HG02870 (cell line): ENCODE results near the gene HSPA12A.

ENCODE experiments used
- ATAC-seq: cut with Tn5 transposase; IDR thresholded peaks from one replicate; pipeline ENCODE4 v1.9.1; 2021; ENCODE audit warnings: mild to moderate bottlenecking, moderate library complexity; ENCODE audit not compliant: unreplicated experiment

The HSPA12A gene

DNA sequence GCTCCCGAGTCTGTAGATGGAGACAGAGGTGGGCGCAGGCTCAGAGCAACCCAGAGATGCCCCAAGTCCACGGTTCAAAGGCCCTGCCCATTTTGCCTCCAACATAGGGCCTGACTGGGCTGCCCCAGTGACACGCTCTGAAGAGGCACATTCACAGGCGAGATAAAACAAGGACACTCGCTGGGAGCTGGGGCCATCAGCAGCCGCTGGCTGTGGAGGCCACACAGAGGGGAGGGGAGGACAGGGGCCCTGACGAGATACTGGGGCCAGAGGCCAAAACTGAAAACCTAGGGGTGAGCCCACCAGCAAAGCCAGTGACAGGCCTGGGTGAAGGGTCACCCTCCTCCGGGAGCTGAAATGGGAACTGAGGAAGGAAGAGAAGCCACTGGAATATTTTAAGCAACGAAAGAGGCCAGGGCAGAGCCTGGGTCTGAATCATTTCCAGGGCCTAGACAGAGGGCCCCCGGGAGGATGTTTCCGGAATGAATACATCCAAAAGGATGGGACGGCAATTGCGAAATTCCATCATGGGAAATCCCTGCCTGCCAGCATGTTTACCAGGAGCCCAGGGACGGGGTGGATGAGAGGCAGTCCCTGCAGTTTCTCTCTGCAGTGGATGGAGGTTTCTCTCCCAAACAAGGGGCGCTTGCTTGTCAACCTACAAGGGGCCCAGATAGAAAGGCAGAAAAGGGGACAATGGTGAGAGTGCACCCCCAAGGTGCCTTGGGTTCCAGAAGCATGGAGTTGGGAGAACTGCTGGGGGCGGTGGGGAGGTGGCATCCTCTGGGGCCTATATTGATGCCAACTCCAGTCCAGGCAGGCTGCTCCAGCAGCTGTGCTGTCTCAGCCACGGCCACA, 29.0 kb upstream of the HSPA12A start:
- no peak for ATAC-seq

DNA sequence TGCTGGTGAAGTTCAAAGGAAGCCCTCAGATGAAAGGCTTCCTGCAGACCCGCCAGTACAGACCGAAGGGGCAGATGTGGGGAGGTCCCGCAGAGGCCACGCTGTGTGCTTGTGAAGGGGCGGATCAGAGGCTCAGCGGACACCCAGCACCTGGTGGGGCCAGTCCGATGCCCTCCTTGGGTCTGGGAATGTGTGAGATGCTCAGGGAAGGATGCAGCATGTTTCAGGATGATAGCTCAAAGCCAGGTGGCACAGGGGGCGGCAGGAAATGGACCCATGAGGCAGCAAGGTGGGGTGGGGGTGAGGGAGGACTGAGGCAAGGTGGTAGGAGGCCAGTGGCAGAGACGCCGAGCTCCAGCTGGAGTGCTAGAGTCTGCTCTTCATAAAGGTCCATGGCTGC, 27.9 kb upstream of the HSPA12A start:
- ATAC-seq = no peak

DNA sequence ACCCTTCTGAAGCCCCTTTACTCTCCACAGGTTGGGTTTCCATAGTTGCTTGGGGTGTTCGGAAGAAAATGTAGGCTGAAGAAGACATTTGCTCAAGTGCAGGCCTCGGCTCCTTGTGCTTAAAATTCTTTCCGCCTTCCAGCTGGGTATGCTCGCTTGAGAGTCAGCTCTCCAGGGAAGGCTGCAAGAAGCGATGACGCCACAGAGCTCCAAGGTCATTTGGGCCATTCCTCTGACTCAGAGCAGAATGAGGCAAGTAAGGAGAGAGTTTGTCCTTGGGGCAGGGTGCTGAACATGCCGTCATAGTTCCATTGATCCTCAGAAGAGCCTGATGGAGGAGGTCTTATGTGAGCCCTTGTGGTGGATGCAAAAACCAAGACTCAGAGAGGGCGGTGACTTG, 27.4 kb upstream of the HSPA12A start:
- no peak for ATAC-seq

DNA sequence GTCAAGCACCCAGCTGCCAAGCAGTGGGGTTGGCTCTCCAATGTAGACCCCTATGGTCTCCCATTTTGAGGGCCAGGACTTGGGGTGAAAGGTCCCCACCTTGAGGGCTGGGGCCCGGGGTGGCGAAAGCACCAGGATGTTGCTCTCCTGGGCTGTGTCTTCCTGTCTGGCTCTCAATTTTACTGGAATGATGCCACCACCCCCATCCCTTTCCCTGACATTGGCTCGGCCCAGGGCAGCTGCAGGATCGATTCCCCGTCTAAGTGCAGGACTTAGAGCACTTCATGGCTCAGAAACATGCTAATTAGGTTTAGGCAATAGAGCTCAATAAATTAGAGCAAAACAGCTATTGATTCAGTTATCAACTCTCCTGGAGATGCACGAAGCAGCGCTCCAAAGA, 27.0 kb upstream of the HSPA12A start:
- ATAC-seq = no peak

DNA sequence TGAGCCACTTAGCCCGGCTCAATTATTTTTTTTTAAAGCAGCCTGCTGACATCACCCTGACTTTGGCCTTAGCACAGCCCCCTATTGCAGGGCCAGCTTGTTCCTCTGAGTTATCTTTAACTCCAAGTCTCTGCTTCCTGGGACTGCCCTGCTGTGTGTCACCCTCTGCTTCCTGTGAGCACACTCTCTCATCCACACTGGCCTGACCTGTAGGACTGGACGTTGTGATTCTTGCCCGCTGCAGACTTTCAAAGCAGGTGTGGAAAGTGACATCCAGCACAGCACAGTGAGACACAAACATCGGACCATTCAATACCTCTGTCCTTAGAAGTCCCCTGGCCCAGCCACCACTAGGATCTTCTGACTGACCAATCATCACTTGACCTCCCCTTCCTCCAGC, 26.4 kb upstream of the HSPA12A start:
- ATAC-seq = no peak

DNA sequence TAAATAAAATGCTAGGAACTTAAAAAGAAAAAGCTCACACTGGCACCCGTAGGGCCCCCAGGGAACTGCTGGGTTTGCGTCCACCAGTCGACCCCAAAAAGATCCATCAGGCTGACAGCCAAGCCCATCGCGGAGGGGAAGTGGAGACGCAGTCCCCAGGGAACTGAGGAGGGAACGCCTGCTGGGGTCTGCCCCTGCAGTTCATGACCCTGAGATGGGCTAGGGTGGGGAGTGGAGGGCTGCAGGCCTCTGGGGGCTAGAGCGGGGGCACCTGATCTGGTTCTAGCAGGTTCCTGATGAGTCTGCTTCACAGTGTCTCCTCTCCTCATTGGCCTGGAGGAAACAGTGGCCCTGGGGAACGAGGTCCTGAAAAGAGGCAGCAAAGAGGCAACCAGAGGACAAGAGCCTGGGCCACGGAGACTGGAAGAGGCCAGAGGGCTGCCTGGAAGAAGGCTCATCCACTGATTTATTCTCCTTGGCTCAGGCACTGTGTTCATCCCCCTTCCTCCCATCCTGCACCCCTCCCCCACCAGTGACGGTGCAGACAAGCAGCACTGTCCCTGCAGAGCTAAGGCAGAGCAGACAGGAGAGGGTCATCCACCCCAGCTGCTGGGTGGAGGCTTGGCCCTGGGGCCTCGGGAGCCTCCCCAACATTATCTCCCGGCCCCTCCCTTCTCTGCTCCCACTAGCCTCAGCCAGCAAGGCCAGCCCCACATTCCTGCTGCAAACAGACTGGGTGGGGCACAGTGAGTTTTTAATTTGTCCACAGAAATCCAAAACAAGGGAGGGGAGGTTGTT, 24.7 kb upstream of the HSPA12A start:
- no peak for ATAC-seq

DNA sequence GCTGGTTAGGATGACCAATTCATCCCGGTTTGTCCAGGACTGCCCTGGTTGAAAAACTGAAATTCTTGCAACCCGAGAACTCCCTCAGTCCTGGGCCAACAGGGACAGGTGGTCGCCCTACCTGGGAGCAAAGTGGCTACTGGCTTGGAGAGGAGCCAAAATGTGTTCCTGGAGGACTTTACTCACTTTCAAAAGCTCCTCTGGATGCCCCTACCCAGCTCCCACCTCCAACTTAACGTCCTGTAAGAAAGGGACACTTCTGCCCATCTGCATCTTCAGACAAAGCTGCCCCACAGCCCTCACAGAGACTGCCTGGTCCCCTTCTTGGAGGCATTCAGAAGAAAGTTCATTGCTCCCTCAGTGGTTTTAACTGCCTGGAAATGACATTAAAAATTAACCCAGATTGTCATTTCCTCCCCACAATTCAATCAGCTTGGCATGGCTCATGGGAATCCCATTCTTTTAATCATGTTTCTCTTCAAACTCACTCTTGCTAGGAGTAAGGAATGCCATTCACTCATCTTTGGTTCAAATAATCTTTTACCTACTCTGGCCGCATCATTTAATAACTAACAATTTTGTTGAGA, 24.0 kb upstream of the HSPA12A start:
- no peak for ATAC-seq

DNA sequence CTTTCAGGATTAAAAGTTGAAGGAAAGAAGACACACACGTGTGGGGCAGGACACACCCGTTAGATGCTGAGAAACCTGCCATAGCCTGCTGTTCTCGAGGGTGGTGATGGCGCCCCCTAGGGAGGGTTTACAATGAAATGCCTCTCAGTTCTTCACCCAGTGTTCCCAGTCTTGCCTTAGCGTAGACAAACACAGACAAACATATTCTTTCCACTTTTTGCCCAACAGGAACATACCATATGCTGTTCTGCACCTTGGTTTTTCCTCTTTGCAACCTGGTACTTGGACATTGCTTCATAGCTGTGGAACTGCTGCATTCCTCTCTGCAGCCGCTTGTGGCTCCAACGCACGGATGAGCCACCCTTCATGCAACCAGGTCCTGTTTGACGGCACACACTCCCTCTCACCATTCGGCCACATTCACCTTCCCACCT, 23.3 kb upstream of the HSPA12A start:
- ATAC-seq = no peak

DNA sequence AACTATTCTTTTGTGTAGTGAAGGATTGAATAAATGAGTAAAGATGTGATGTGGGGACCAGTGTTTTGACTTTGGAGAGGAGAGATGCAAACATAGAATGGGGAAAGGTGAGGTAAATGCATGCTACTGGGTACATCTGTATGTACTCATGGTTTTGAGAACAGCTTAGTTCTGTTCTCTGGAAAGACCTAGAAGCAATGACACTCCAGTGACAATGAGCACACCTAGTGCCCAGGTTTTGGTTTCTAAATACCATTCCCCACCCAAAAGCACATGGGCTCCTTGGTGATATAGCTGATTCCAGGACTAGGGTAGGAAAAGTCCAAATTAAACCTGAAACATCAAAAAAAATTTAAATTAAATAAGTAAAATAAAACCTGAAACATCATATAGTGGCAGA, 22.6 kb upstream of the HSPA12A start:
- no peak for ATAC-seq

DNA sequence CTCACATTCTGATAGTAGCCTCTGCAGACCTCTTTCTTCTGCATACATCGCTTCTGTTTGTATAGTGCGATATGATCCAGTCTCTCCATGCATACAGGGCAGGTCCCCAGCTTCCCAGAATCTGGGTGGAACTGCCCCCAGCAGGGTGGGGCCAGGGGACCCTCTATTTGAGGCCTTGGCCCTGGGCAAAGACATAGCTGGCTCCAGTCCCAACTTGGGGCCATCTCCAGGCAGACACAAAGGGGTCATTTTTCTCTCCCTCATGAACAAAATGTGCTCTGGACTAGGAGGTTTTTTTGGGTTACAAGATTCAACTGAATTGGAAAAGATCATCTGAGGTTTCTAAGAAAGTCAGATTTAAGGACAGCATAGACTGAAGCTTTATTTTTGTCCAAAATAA, 21.1 kb upstream of the HSPA12A start:
- no peak for ATAC-seq

DNA sequence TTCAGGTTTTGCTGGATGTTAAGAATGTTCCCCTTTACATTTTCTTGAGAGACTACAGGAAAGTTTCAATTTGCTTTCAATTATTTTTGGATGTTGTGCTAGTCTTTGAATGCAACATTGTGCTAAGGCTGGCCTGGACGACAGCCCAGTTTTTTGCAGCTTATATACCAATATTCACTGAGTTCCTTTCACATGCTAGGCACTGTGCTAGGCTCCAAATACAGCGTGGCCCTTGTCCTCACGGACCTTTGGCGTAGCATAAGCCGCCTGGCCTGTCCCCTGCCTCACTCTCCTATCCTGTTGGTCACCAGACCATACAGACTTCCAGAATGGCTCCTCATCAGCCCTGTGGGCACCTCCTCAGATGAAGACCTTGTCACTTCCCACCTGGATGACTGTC, 19.5 kb upstream of the HSPA12A start:
- no peak for ATAC-seq

DNA sequence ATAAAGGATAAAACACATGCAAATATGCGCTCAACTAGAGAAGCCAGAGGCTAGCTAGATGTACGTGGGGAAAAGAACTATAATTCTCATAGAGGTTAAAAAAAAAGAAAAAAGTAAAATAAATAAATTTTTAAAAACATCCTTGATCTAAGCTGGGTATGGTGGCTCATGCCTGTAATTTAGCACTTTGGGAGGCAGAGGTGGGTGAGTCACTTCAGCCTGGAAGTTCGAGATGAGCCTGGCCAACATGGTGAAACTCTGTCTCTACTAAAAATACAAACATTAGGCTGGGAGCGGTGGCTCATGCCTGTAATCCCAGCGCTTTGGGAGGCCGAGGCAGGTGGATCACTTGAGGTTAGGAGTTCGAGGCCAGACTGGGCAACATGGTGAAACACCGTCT, 18.6 kb upstream of the HSPA12A start:
- no peak for ATAC-seq

DNA sequence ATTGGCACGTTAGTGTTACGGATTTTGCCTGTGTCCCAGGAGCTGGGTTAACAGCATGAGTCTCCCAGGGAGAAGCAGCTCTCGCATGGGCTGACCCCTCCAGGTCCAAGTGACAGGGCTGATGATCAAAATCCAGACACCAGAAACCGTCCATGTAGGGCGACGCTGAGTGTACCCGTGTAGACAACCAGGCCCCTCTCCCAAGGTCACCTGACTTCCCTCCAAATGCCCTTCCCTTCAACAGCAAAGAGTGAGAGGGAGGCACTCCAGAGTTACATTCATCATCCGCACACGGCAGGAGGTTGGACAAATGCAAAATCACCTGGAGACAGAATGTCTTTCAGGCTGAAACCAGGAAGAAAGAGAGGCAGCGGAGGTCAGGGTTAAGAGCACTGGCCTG, 14.9 kb upstream of the HSPA12A start:
- no peak for ATAC-seq

DNA sequence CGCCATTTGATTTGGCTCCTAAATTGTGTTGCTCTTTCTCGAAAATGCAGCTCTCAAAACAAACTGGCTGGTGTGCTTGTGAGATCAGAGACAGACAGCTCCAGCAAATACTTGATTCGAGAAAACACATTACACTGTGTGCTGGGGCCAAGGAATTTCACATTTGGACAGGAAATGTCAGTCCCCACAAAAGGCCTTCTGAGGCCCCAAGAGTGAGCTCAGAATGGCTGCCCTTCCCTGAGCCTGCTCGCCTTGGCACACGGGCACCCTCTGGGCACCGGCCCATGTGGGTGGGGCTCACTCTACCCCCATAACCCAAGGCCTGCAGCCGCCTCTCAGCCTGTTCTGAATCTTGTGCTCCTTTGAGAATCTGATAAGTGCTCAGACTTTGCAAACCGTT, 13.9 kb upstream of the HSPA12A start:
- ATAC-seq = no peak

DNA sequence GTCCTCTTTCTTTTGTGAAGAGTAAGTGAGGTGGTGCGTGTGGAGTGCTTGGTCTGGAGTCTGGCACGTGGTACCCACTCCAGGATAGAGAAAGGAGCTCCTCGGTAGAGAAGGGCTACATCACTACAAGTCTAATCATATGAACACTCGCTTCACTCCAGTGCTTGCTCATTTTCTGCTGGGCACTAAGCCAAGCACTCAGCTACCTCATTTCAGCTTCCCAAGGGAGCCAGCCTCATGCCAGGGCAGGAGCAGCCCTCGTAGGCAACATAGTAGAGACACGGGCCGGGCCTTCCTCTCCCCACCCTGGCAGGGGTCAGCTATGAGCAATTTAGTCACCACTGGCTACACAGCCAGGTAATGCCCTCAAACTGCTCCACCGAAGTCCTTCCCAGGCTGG, 11.4 kb upstream of the HSPA12A start:
- no peak for ATAC-seq

DNA sequence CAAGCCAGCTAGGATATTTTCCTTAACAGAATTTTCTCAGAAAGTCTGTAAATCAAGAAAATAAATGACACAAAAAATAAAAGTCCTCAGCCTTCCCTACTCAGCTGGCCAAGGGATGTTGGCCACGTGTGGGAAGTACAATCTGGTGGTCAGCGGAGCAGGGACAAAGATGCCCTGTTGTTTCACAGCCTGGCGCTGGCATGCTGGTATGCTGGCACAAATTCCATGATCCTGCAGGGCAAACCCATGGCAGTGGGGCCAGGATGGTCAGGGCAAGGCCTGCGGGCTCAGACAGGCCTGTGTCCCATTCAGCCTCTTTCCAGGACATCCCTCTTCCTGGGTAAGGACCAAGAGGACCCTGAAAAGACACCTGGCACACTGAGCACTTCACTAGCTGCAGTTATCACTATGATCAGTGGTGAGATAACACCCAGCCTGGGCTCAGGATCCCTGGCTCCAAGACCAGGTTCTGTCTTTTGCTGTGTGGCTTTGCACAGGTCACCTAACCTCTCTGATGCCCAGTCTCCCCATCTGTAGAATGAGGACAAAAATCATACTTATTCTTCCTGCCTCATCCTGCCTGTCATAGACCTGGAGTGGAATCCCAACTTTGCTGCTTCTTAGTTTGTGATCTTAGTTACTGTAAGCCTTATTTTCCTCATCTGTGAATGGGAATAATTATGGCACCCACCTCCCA, 10.8 kb upstream of the HSPA12A start:
- ATAC-seq = no peak

DNA sequence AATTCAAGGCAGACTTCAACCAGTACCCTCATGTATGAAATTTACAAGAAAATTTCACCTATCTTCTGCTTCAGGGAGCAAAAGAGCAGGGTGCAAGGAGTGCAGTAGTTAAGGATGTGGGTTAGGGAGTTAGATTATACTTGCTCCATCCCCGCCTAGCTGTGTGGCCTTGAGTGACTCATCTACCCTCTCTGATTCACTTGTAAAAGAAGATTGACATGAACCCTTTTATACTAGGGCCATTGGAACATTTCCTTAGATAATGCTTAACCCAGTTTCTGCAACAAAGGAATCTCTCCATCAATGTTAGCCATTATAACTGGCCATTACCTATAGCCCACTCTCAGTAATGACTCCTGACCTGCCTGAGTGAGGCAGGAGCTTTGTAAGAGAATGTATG, 10.2 kb upstream of the HSPA12A start:
- ATAC-seq = no peak

DNA sequence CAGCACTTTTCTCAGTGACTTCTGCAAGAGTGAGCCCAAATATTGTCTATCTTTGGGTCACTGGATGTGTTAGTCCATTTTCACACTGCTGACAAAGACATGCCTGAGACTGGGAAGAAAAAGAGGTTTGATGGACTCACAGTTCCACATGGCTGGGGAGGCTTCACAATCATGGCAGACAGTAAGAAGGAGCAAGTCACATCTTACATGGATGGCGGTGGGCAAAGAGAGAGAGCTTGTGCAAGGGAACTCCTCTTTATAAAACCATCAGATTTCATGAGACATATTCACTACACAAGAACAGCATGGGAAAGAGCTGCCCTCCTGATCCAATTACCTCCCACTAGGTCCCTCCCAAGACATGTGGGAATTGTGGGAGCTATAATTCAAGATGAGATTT, 6.1 kb upstream of the HSPA12A start:
- no peak for ATAC-seq

DNA sequence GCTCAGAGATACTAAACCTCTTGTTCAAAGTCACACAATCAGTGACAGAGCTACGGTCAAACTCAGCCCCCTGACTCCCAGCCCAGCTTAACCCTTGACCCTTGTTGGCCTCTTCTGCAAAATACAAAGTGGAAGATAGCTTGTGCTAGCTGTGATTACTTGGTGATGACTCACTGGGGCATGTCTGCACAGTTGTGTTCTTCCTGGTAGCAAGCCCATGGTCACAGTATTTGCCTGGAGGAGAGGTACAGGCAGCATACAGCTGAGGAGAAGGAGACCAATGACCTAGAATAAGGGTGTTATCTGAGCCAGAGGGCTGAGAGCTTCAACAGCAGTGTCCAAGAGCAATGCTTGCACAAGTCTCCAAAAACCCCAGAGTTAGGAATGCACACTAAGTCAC, 5.7 kb upstream of the HSPA12A start:
- no peak for ATAC-seq

DNA sequence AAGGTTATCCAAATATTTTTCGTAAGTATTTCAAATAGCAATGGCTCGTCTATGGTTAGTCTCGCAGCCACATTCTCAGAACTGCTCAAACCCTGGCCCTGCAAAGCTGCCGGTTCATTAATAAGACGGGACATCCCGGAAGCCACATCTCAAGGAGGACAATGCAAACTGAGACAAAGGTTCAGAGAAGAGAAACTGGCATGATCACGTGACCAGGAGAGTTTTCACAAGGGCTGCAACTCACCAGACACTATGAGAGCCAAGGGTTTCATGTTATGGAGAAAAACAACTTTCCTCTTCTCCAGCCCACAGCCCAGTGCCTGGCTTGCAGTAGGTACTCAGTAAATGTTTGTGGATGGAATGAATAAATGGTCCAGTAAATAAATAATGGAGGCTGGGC, 5.0 kb upstream of the HSPA12A start:
- no peak for ATAC-seq

DNA sequence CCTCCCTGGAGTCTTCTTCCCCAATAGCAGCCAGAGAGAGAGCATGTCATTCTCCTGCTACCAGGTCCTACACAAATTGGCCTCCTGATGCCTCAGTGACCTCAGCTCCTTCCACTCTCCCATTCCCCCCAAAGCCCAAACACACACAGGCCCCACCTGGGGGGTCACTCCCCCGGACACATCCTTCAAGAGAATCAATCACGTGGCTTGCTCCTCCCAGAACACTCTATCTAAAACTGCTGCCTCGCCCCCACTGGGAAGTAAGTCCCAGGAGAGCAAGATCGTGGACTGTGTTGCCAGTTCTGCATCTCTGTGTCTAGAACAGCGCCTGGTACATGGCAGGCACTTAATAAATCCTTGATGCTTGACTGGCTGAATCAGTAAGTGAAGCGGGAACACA, 2.5 kb upstream of the HSPA12A start:
- no peak for ATAC-seq
